C4-2B (cell line): Measurements from ENCODE around the gene NANOS3.
"Not testable (repeated sequence)": the region's sequence is repeated elsewhere in the genome, so short reads cannot be mapped to it uniquely, and the experiment has no call there.

Experiments used
- ZFX ChIP-seq: fragments of 450-650 bp; IDR thresholded peaks from 2 replicates; pipeline ENCODE4 v1.6.1; 2017
- TF ChIP-seq, protein P1 (sequence below): fragments of 450-650 bp; conservative IDR thresholded peaks from 2 replicates; pipeline ENCODE4 v1.5.1; 2017; ENCODE audit warnings: mild to moderate bottlenecking

DNA sequence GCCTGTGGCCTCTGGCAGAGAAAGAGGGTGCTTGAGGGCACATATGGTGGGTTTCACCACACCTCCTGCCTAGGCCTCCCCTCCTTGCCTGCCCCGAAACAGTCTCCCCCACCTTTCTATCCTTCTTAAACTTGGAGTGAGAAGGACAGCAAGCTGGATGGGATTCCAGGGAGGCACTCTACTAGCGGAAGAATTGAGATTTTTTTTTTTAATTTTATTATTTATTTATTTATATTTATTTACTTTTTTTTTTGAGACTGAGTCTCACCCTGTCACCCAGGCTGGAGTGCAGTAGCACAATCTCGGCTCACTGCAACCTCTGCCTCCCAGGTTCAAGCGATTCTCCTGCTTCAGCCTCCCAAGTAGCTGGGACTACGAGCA lies 25.2 kb upstream of the NANOS3 start:
- TF ChIP-seq, protein P1, sequence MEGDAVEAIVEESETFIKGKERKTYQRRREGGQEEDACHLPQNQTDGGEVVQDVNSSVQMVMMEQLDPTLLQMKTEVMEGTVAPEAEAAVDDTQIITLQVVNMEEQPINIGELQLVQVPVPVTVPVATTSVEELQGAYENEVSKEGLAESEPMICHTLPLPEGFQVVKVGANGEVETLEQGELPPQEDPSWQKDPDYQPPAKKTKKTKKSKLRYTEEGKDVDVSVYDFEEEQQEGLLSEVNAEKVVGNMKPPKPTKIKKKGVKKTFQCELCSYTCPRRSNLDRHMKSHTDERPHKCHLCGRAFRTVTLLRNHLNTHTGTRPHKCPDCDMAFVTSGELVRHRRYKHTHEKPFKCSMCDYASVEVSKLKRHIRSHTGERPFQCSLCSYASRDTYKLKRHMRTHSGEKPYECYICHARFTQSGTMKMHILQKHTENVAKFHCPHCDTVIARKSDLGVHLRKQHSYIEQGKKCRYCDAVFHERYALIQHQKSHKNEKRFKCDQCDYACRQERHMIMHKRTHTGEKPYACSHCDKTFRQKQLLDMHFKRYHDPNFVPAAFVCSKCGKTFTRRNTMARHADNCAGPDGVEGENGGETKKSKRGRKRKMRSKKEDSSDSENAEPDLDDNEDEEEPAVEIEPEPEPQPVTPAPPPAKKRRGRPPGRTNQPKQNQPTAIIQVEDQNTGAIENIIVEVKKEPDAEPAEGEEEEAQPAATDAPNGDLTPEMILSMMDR = not testable (repeated sequence)
- not testable (repeated sequence) for TF ChIP-seq ZFX
